Measurements from ENCODE around the gene BRINP1.
A peak's percentile ranks its signal among the peaks of the same experiment; 100 is the strongest.

Gene BRINP1

DNA sequence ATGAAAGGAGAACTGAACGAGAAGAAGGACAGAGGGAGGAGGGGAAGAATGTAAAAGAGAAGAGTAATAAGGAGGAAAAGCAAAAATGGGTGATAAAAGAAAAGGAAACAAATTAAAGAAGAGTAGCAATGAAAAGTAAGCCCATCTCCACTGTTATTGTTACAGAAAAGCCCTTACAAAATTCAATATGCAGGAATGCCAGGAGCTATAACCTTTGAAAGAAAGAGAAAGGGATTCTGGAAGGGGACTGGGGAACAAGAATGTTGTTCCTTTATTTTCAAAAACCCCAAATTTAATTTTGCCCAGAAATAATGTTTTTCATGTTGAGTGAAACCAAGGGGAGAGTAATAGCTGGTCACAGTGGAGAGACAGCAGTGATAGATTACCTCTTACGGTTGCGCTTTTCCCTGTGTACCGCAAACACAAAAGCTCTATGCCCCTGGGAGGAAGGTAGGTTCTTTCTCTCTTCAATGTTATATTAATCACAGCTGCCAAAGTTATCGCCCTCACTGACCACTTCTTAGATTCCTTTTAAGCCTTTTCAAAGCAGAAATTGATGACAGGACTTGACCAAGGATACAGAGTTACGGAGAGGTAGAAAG lies 86.7 kb downstream of the BRINP1 start:
- DNase-seq (ENCODE audit: low spot score), result no peak

DNA sequence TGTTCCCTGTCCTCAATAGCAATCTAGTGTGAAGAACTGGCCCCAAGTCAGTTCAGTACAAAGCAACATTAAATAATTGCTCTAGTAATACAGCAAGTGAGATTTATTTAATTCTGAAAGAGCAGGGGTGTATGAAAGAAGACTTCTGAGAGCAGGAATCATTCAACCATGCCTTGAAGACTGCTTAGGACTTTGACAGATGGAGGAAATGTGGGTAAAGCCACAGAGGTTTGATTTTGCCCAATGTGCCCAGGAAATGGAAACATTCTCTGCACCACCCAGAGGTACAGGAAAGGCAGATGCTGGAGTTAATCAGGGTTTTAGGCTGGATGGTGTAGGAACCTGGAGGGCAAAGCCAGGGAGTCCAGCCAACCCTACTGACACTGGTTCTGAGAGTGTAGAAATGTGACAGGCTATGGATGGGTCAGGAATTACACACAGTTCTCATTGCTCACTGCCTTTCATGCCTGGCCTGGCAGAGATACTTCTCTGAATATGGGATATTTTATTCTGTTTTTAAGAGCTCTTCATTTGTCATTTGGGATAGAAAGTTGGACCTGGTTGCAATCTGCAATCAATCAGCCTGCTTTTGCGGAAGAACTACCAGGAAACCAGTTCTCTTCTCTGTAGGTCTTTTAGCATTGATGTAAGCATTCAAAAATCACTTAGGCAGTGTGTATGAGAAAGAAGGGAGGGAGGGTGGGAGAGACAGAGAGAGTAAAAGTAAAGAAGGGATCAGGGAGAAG lies 88.3 kb downstream of the BRINP1 start:
- DNase-seq (ENCODE audit: low spot score), result no peak

DNA sequence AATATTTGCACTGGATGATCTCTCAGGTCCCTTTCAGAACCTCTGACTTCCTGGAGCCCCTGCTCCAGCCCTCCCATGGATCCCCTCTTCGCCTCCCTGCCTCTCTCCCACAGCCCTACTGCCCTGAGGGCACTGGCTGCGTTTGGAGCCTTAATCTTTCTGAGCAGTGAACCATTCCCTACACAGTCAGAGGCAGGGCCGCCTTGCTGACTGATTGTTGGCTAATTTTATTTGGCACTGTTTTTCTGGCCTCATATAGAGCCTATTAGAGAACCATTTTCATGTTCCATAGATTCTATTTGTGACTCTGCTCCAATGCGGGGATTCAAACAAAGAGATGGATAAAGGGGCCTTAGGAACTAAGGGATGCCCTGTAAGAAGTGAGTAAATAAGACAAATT lies 91.1 kb downstream of the BRINP1 start:
- DNase-seq (ENCODE audit: low spot score), result no peak

GRCh38 chr9:119273984-119274665 lies 95.1 kb downstream of the BRINP1 start:
- no peak for DNase-seq (ENCODE audit: low spot score)

DNA sequence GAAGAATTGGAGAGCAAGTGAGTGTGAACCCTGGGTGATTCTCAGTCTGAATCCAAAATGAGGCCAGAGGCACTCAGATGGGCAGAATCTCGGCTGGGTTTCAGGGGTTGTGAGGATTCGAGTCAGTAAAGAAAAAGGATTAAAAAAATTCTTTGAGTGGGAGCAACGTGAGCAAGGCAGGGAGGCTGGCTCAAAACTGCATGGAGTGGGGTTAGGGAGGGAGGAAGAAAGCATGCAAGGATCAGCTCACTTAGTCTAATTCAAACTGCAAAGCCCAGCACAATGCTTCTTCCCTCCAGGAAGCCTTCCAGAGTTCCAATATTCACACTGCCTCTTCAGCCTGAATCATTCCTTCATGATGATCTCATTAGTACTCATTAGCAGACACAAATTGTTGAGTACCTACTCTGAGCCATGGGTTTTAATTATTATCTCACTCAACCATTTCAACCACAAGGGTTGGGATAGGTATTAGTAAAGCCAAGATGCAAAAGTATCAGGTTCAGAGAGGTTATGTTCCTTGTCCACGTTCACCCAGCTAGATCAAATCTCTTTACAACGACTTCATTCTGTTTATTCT lies 95.8 kb downstream of the BRINP1 start:
- no peak for DNase-seq (ENCODE audit: low spot score)

GRCh38 chr9:119272500-119273211 lies 96.6 kb downstream of the BRINP1 start:
- no peak for DNase-seq (ENCODE audit: low spot score)

DNA sequence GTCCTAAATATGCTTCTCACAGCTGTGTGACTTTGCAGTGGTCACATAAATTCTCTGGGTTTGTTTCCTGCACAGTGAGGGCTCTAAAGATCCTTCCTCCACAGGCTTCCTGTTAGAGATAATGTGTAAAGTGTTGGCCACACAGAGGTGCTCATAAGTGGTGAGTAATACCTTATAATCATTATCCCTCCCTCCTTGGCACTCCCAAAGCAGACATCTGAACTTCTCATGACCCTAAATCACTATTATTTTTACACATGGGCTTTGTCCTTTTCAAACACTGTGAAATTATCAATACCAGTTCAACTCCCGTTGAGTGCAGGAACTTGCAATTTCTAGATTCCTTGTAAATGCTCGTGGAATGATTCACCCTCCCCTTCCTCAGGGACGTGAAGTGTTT lies 100.2 kb downstream of the BRINP1 start:
- DNase-seq (ENCODE audit: low spot score), result no peak

DNA sequence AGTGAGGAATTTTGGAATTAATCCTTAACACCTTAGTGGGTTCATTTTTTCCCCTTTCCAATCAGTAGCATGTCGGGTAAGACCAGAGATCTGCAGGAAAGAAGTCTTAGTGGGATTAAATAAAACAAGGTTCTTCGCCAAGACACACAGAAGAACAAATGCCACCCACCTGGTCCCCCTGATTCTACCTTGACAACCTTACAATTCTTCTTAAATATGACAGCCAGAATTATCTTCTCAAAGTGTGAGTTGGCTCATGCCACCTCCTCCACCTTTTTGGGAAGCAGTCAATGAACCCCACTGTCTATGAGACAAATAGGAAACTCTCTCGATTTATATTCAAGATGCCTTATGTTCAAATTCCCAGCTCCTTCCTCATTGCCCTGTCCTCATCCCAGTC lies 105.1 kb downstream of the BRINP1 start:
- no peak for DNase-seq (ENCODE audit: low spot score)

- DNase-seq (ENCODE audit: low spot score), result no peak
These were observed 111.6 kb downstream of the BRINP1 start for GRCh38 chr9:119257592-119257991.

DNA sequence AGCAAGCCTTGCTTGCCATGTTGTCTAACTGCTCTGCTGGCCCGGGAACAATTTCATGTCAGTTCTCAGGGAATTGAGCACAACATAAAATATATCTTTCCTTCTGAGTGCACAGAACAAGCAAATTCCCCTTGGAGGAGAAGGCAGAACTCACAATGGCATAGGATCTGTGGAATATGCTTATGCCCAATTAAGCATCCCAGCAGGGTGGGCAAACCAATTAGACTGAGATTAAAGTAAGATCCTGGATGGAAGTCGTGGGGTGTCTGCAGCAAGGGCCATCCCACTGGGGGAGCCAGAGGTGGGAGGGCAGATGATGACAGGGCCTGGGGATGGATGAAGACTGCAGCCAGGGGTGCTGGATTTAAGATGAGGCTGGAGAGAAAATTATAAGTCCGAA lies 114.1 kb downstream of the BRINP1 start:
- DNase-seq (ENCODE audit: low spot score), result no peak

DNA sequence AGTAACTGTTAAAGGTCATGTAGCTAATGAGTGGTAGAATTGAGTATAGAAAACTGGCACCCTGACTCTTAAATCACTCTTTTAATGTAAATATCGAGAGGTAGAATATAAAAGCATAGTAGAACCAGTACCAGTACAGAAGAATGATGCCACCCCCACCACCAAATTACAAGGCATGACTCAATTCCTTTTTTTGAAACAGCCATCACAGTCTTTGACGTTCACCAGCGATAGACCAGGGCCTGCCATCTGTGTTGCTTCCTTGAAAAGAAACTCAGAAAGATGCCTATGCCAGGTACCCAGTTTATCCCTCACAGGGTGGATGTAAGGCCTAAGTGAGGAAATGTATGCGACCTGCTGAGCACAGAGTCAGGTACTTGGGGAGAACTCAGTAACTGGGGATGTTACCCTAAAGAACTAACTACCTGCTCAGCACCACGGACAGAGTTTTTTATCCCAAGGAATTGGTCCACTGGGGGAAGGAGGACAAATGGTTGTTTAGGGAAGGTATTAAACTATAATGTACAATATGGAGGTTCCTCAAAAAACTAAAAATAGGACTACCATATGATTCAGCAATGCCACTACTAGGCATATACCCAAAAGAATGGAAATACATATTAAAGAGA lies 116.5 kb downstream of the BRINP1 start:
- DNase-seq (ENCODE audit: low spot score), result no peak

- no peak for DNase-seq (ENCODE audit: low spot score)
These were observed 117.3 kb downstream of the BRINP1 start for GRCh38 chr9:119251936-119252335.

DNA sequence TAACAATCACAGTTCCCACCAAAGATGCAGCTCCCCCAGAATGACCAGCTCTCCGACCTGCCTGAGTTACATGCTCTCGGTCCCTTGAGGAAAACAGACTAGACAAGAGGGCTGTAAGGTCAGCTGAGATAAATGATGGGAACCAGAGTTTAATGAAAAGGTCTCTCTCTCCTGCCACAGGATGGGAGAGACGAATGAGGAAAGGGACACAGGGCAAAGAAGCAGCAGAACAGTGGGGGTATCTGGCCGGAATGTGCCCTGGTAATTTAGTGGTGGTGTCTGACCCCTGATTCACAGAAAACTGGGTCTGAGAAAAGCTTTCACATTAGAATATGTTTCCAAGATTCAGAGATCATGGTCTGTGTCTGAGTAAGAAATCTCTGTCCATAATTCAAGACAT lies 118.5 kb downstream of the BRINP1 start:
- DNase-seq (ENCODE audit: low spot score), result no peak

DNA sequence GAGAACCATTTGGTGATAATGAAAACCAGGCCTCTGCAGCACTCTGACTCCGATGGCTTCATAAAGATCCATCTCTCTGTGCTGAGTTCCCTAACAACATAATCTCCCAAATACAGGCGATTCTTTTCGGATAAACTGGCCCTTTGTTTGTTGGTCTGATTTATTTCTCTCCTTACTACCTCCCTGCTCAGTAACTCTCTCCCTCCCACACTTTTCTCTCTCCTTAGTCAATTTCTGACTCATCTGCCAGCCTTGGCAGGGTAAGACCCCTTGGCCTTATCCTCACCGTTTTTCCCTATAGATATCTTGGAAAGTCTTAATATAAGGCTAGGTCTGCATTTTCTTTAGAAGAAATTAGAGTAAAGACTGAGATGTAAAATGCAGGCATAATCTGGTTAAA lies 128.7 kb downstream of the BRINP1 start:
- DNase-seq (ENCODE audit: low spot score), result no peak

- DNase-seq (ENCODE audit: low spot score), result no peak
These were observed 134.6 kb downstream of the BRINP1 start for GRCh38 chr9:119234636-119235035.

DNA sequence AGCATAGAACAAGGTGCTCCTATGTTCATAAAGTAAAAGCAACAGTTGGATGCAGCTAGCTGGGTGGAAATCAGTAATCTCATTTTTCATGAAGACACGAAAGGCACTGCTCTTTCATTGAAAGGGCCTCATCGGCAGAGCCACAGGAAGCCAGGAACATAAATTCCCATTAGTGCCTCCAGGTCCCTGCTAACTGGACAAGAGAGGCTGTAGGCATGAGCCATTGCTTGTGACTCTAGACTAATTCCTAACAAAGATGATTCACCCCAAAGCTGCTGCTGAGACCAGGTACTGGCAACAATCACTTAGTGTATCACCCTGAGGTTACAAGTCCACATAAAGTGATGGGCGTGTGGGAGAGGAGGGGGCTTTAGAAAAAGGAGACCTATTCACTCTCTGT lies 141.8 kb downstream of the BRINP1 start:
- no peak for DNase-seq (ENCODE audit: low spot score)

GRCh38 chr9:119224431-119224830 lies 144.8 kb downstream of the BRINP1 start:
- no peak for DNase-seq (ENCODE audit: low spot score)

DNA sequence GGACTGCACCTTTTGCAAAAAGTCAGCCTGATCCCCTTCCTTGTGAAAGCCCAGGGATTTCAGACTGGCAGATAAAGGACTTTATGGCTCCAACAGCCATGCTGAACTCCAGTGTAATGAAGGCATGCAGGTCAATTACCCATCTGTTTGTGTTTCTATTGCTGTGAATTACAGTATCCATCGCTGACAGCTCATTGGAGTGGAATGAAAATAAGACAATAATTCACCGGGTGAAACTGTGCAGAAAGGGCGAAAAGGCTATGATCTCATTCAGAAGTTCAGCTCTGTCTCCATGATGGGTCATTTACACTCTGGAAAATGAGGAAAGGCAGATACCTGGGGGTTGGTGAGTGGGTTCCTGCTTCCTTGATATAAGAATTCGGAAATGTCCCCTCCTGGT lies 148.0 kb downstream of the BRINP1 start:
- no peak for DNase-seq (ENCODE audit: low spot score)

GRCh38 chr9:119218293-119218692 lies 150.9 kb downstream of the BRINP1 start:
- DNase-seq (ENCODE audit: low spot score), result no peak

DNA sequence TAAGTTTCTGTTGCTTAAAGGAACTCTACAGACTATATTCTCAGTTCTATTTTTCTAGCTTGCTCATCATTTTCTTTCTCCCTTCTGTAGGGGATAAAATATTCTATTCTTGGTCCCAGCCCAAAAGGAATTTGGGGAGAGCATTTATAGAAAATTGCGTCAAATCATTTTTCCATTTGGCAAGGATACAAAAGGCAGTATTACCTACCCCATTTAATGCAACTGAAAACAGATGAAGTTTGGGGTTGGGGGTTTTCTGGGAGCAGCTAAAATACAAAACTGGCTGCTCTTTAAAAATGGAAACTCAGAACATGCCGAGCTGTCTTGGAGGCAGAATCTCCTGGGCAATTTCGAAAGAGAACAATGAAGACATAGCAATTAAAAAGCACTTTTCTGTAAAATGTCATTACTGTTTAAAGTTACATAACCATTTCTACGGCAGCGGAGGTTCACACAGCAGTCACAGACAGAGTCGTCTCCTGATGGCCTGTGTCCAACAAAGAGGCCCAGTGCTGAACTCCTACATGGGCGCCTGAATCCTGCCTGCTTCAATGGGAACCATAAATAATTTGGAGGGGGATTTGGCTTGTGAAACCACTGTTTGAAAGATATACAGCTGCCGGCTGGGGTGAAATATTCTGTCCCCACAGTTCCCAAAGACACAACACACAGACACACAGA lies 152.4 kb downstream of the BRINP1 start:
- DNase-seq (ENCODE audit: low spot score), result peak; percentile 14

- no peak for DNase-seq (ENCODE audit: low spot score)
These were observed 153.6 kb downstream of the BRINP1 start for GRCh38 chr9:119215651-119216050.
